GM19455 (cell line): ENCODE measurements around the gene PDLIM1.
"Not testable (repeated sequence)": the region's sequence is repeated elsewhere in the genome, so short reads cannot be mapped to it uniquely, and the experiment has no call there.

Experiments used
- ATAC-seq: cut with Tn5 transposase; IDR thresholded peaks from one replicate; pipeline ENCODE4 v1.9.1; 2021; ENCODE audit not compliant: unreplicated experiment

The PDLIM1 gene

DNA sequence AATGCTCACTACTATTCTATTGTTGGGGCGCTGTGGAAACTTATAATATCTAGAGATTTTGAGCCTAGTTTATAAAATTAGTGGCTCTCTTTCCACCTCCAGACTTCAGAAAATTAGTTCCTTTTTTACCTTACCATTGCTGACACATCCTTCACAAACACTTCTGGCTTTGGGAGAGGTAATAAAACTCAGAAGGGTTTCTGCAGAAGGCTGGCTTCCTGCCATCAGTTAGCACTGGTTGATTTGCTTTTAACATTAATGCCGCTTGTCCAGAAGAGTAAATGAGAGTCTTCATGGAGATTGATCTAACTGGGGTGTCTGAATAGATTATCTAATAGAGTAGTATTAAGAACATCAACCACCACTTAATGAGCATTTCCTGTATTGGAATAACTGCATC, 76.4 kb downstream of the PDLIM1 start:
- ATAC-seq: no peak

DNA sequence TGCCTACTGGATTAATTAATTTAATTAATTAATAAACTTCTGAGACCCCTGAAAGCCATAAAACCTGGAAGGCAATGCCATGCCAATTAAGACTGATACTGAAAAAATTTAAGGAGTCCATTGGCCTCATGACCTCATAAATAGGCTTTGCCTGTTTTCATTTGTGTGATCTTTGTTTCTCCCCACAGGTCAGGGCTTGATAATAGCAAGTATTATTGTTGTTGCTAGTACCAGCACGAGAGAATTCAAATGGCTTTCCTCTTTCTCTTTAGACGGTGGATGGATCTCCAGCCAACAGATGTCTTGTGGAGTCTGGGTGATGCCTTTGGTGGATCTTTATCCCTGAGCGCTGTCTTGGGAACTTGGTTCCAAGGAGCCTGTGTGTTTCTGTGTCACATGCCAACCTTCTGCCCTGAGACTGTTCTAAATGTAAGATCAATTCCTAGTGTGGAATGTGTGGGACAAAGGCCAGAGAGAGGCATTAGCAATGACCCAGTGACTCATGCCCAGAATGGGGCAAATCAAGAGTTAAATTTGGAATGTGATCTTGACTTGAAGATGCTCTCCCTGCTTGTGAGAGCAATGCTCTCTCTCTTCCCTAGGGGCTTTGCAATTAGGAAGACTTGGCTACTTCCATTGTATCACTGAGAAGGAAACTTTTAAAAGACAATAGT, 79.1 kb downstream of the PDLIM1 start:
- no peak for ATAC-seq

DNA sequence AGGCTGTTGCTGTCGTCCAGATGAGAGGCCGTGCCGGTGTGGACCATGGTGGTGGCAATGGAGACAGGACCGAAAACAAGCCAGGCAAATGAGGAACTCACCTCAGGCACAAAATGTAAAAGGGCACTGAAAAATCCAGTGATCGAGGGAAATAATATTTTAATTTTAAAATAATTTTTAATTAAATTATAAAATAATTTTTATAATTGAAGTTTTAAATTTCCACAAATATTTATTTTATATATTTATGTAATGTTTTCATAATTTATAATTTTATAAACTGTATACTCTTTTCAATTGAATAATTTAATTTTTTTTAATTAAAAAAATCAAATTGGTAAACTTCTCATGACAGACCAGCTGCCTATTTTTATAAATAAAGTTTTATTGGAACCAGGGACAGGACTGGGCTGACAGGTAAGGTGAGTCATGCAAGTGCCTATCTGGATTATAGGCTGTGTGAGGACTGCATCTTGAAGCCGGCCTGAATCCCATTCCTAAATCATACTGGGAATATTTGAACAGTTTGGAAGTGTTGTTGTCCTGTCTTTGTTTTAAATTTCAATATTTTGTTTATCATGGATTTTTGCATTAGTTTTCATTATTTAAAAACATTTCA, 81.2 kb downstream of the PDLIM1 start:
- no peak for ATAC-seq

DNA sequence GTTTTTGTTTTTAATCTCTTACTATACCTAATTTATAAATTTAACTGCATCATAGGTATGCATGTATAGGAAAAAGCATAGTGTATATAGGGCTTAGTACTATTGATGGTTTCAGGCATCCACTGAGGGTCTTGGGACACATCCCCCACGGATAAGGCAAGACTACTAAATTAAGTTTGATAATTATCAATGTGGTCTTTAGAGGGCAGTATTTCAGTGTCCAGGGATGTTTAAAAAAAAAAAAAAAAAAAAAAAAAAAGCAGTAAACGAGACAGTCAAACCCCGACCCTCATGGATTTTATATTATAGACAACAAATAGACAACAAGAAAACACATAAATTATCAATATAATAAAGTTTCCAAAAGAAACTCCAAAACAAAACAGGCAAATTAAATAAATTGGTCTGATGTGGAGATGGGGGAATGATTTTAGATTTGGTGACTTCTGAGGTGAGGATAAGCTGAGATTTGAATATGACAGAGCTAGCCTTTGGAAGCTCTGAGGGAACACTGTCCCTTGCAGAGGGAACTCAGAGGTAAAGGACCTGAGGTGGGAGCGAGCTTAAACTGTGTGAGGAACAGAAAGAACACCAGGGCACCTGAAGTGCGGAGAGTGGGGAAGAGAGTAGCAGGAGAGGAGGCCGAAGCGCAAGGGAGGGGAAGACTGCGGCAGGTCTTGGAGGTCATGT, 82.0 kb downstream of the PDLIM1 start:
- ATAC-seq: no peak

DNA sequence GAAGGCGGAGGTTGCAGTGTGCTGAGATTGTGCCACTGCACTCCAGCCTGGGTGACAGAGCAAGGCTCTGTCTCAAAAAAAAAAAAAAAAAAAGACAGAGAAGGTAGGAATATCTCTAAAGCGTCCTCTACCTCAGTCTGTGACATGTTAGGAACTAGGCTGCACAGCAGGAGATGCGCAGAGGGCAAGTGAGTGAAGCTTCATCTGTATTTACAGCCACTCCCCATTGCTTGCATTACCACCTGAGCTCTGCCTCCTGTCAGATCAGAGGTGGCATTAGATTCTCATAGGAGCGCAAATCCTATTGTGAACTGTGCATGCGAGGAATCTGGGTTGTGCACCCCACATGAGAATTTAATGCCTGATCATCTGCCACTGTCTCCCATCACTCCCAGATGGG, 87.9 kb downstream of the PDLIM1 start:
- ATAC-seq: not testable (repeated sequence)

DNA sequence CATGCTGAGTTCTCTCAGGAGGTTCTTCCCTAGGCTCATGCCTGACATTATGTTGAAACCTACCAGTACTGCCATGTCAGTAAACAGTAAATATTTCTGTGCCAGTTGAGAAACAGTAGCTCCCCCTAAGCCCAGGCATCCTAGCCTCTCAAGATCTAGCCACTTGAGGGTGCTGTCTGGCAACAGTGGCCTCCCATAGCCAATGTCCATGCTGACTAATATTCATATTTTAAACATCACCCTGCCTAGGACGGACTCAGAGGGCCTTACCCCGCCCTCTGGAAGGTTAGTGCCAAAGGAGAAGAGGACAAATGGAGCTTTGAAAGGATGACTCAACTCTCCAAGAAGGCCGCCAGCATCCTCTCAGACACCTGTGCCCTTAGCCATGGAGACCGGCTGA, 89.1 kb downstream of the PDLIM1 start:
- ATAC-seq: no peak

DNA sequence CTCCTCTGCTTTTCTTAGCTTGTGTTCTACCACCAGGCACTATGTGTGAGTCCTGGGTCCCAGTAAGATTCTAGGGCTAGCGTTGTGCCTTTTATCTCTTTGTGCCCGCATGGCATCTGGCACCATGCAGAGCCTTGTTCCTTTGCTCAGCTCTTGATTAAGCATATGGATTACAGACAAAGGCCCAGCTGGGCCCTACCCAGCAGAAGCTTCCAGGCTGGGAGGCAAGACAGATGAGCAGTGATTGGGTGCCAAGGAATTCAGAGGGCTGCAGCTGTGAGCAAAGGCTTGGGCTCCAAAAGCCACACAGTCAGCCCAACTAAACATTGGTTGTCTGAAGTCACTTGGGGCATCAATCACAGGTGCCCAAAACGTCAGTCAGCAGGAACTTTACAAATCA, 94.8 kb downstream of the PDLIM1 start:
- ATAC-seq: no peak

DNA sequence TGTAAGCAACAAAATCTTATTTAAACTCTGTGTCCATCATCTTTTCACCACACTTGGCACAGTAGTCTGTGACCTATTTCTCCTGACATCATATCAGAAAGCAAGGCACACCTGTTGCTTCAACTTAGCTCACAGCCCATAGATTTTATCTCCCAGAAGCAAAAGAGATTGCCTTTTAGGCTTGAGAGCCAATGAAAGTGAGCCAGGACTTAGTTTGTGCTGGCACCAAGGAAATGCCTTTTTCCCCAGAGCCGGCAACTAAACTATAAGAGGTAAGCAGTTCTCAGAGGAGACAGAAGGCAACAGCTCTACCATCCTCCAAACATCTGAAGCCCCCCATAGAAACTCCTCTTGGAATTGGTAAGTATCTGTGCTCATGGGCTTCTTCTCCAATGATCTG, 96.9 kb downstream of the PDLIM1 start, which contains the start of gene ACSM6:
Gene ACSM6, plus strand, starts transcription at position 295 of the 400 bp plus-strand sequence. CDS start 248 bp downstream, outside the sequence.
- ATAC-seq: no peak

DNA sequence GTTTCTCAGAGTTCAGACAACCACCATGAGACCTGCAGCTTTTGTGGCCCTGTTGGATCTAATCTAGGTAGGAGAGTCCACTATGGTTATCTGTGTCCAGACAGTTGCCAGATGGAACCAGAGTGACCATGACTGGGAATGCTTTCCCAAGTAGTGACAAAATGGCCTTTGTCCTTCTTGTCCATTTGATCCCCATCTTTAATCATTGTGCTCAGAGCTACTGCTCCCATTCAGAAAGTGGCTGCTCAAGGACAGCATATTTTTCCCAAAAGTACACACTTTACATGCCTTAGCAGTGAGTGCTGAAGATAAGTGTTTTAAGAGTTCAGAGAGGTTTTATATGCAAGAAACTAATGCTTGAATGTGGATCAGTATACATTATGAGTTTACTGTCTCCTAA, 102.2 kb downstream of the PDLIM1 start:
- ATAC-seq: no peak

DNA sequence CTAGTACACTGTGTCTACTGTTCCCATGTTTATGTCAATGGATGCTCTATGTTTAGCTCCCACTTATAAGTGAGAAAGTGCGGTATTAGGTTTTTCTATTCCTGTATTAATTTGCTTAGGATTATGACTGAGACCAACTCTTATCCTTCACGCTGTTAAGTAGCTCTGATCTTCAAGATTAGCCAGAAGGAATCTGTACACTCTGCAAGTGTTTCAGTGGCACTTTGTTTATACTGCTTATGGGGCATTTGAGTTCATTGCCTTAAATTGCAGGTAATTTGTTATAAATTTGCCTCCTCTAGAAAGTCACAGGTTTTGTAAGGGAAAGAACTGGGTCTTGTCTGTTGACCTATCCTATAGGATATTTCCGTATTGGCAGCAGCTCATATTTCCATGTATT, 103.2 kb downstream of the PDLIM1 start:
- no peak for ATAC-seq
